Liver (tissue), 9 donors: ENCODE measurements around the gene DPPA5. TPM values are rescaled to one million over a fixed set of nuclear protein-coding genes. Genes with fewer than 3 reads are reported as not detected.

ENCODE experiments used
- DNase-seq: peaks from one replicate; pipeline ENCODE4 v3.0.0-alpha.2; 2017; ENCODE audit warnings: low spot score
- H3K27ac ChIP-seq, 2 donors: one replicate each; pipeline ENCODE4 v1.7.0; 2013; ENCODE audit warnings: inconsistent platforms in 2 of 2, low read length in 2 of 2, control low read depth in 1 of 2, low read depth in 1 of 2, mild to moderate bottlenecking in 1 of 2
- H3K27me3 ChIP-seq, 4 donors: one replicate each; pipeline versions ENCODE4 v1.6.1 to v1.7.0; 2013; ENCODE audit warnings: low read length in 3 of 4, inconsistent platforms in 1 of 4, mild to moderate bottlenecking in 1 of 4, moderate library complexity in 1 of 4; ENCODE audit not compliant: control insufficient read depth in 4 of 4, insufficient read depth in 4 of 4
- H3K36me3 ChIP-seq, 4 donors: one replicate each; pipeline versions ENCODE4 v1.6.1 to v1.7.0; 2013; ENCODE audit warnings: low read length in 3 of 4, mild to moderate bottlenecking in 3 of 4, low read depth in 1 of 4, moderate library complexity in 1 of 4; ENCODE audit not compliant: control insufficient read depth in 4 of 4, insufficient read depth in 3 of 4
- H3K4me1 ChIP-seq, 4 donors: one replicate each; pipeline versions ENCODE4 v1.6.1 to v1.7.0; 2013; ENCODE audit warnings: low read length in 3 of 4, mild to moderate bottlenecking in 3 of 4, moderate library complexity in 1 of 4; ENCODE audit not compliant: control insufficient read depth in 4 of 4, insufficient read depth in 4 of 4
- H3K4me3 ChIP-seq, 3 donors: one replicate each; pipeline versions ENCODE4 v1.6.1 to v1.7.0; 2013; ENCODE audit warnings: low read length in 3 of 3, control low read depth in 1 of 3, low read depth in 1 of 3, mild to moderate bottlenecking in 1 of 3
- H3K9ac ChIP-seq, 2 donors: one replicate each; pipeline ENCODE4 v1.7.0; 2013; ENCODE audit warnings: low read length in 2 of 2, mild to moderate bottlenecking in 2 of 2, moderate library complexity in 2 of 2, control low read depth in 1 of 2, low read depth in 1 of 2
- H3K9me3 ChIP-seq, 4 donors: one replicate each; pipeline versions ENCODE4 v1.6.1 to v1.7.0; 2013; ENCODE audit warnings: low read length in 3 of 4; ENCODE audit not compliant: control insufficient read depth in 4 of 4
- EGR1 ChIP-seq, 2 donors: IDR thresholded peaks; 2 replicates each; pipeline ENCODE4 v1.6.1; 2016 to 2018; ENCODE audit warnings: antibody characterized with exemption in 2 of 2, low read depth in 2 of 2
- FOXA1 ChIP-seq: IDR thresholded peaks from 2 replicates; pipeline ENCODE4 v1.6.1; 2016; ENCODE audit warnings: antibody characterized with exemption
- FOXA2 ChIP-seq: IDR thresholded peaks from 2 replicates; pipeline ENCODE4 v1.6.1; 2016; ENCODE audit warnings: antibody characterized with exemption
- GABPA ChIP-seq, 2 donors: IDR thresholded peaks in 1 of 2; conservative IDR thresholded peaks in 1 of 2; 2 replicates each; pipeline ENCODE4 v1.6.1; 2016; ENCODE audit warnings: antibody characterized with exemption in 2 of 2, mild to moderate bottlenecking in 1 of 2, moderate library complexity in 1 of 2
- HNF4A ChIP-seq, 2 donors: conservative IDR thresholded peaks; 2 replicates each; pipeline ENCODE4 v1.6.1; 2016; ENCODE audit warnings: antibody characterized with exemption in 2 of 2, mild to moderate bottlenecking in 2 of 2
- HNF4G ChIP-seq: IDR thresholded peaks from 2 replicates; pipeline ENCODE4 v1.6.1; 2016; ENCODE audit warnings: antibody characterized with exemption
- JUND ChIP-seq, 2 donors: IDR thresholded peaks; 2 replicates each; pipeline ENCODE4 v1.6.1; 2016; ENCODE audit warnings: antibody characterized with exemption in 2 of 2
- NR2F2 ChIP-seq: IDR thresholded peaks from 2 replicates; pipeline ENCODE4 v1.6.1; 2016; ENCODE audit warnings: antibody characterized with exemption
- RAD21 ChIP-seq, 2 donors: IDR thresholded peaks; 2 replicates each; pipeline ENCODE4 v1.6.1; 2016; ENCODE audit warnings: antibody characterized with exemption in 2 of 2, mild to moderate bottlenecking in 2 of 2
- RXRA ChIP-seq, 2 donors: IDR thresholded peaks; 2 replicates each; pipeline ENCODE4 v1.6.1; 2017 to 2018; ENCODE audit warnings: antibody characterized with exemption in 2 of 2, mild to moderate bottlenecking in 1 of 2
- SP1 ChIP-seq: IDR thresholded peaks from 2 replicates; pipeline ENCODE4 v1.6.1; 2018; ENCODE audit warnings: antibody characterized with exemption, mild to moderate bottlenecking
- TAF1 ChIP-seq: conservative IDR thresholded peaks from 2 replicates; pipeline ENCODE4 v1.6.1; 2016; ENCODE audit warnings: antibody characterized with exemption, mild to moderate bottlenecking
- YY1 ChIP-seq: IDR thresholded peaks from 2 replicates; pipeline ENCODE4 v1.6.1; 2016; ENCODE audit warnings: antibody characterized with exemption, mild to moderate bottlenecking
- WGBS: extraction: QIAGEN DNeasy Blood & Tissue Kit; methylation state at CpG from one replicate; pipeline ENCODE4 v1.1.7; 2013; 5-methylcytosine and 5-hydroxymethylcytosine counted together
- polyA plus RNA-seq, 2 donors: library from polyadenylated mRNA; stranded (reverse) in 1 of 2; unstranded in 1 of 2; fragments of 200-250 nt in 1 of 2; fragments of >200 nt in 1 of 2; fragmentation: Nextera tagmentation in 1 of 2; extraction: Ambion mirVana in 1 of 2; gene quantifications; one replicate each; pipeline versions ENCODE4 v1.2.1 to v1.2.3, GENCODE V29; 2013 to 2015
- total RNA-seq, 2 donors: library from RNA; depleted of rRNA; stranded (reverse); fragments of >200 nt; gene quantifications; one replicate each; pipeline ENCODE4 v1.2.3, GENCODE V29; 2014
- TF ChIP-seq, protein P1 (sequence below): IDR thresholded peaks from 2 replicates; pipeline ENCODE4 v1.6.1; 2016; ENCODE audit warnings: antibody characterized with exemption
- TF ChIP-seq, protein P2 (sequence below): fragments of 150-350 bp; IDR thresholded peaks from 2 replicates; pipeline ENCODE4 v1.5.1; 2017; ENCODE audit warnings: improper control_type of control experiment, low read depth, low read length; ENCODE audit not compliant: missing input control
- TF ChIP-seq, protein P3 (sequence below): IDR thresholded peaks from 2 replicates; pipeline ENCODE4 v1.6.1; 2016; ENCODE audit warnings: antibody characterized with exemption
- TF ChIP-seq, protein P4 (sequence below): IDR thresholded peaks from 2 replicates; pipeline ENCODE4 v1.6.1; 2016; ENCODE audit warnings: antibody characterized with exemption, mild to moderate bottlenecking
- TF ChIP-seq, protein P5 (sequence below): IDR thresholded peaks from 2 replicates; pipeline ENCODE4 v1.6.1; 2016; ENCODE audit warnings: antibody characterized with exemption
- donor health status: healthy.
- donor health status: healthy.
- donor health status: healthy.
- donor health status: healthy.
- donor health status: healthy.

The DPPA5 gene
- total and polyA plus RNA-seq, 4 donors = not detected

DNA sequence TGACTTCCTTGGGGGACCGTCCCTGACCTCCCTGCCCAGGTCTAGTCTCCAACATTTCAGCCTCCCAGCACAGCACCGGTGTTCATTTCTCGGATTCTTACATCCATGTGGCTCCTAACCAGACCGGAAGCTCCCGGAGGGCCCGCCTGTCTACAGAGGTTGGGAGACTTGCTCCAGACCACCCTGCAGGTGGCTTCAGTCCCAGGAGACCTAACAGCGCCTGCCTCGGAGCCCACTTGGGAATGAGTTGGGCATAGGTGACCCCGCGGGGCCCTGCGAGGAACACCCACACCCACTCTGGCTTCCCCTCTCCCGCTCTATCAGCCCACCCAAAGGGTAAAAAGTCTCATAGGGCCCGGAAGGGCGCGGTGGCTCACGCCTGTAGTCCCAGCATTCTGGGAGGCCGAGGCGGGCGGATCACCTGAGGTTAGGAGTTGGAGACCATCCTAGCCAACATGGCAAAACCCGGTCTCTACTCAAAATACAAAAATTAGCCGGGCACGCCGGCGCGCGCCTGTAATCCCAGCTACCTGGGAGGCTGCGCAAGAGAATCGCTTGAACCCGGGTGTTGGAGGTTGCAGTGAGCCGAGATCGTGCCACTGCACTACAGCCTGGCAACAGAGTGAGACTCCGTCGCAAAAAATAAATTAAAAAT lies 5.4 kb downstream of the DPPA5 start:
- no peaks in the 10 kb centered on the region for H3K9me3 ChIP-seq
- no peak overlapping the region for H3K4me3 ChIP-seq
- no peak overlapping the region for H3K27ac ChIP-seq
- DNase-seq = no peak
- no peak overlapping the region for H3K9ac ChIP-seq
- no peak for TF ChIP-seq FOXA2
- no peak for TF ChIP-seq EGR1 (IDR thresholded peaks at IDR 0.05; ENCODE audit: low read depth in 2 of 2)
- no peak for TF ChIP-seq FOXA1
- TF ChIP-seq RAD21 (IDR thresholded peaks at IDR 0.05) = no peak
- TF ChIP-seq, protein P1, sequence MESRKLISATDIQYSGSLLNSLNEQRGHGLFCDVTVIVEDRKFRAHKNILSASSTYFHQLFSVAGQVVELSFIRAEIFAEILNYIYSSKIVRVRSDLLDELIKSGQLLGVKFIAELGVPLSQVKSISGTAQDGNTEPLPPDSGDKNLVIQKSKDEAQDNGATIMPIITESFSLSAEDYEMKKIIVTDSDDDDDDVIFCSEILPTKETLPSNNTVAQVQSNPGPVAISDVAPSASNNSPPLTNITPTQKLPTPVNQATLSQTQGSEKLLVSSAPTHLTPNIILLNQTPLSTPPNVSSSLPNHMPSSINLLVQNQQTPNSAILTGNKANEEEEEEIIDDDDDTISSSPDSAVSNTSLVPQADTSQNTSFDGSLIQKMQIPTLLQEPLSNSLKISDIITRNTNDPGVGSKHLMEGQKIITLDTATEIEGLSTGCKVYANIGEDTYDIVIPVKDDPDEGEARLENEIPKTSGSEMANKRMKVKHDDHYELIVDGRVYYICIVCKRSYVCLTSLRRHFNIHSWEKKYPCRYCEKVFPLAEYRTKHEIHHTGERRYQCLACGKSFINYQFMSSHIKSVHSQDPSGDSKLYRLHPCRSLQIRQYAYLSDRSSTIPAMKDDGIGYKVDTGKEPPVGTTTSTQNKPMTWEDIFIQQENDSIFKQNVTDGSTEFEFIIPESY = no peak
- TF ChIP-seq RXRA (IDR thresholded peaks at IDR 0.05) = no peak
- no peak for TF ChIP-seq TAF1
- TF ChIP-seq, protein P2, sequence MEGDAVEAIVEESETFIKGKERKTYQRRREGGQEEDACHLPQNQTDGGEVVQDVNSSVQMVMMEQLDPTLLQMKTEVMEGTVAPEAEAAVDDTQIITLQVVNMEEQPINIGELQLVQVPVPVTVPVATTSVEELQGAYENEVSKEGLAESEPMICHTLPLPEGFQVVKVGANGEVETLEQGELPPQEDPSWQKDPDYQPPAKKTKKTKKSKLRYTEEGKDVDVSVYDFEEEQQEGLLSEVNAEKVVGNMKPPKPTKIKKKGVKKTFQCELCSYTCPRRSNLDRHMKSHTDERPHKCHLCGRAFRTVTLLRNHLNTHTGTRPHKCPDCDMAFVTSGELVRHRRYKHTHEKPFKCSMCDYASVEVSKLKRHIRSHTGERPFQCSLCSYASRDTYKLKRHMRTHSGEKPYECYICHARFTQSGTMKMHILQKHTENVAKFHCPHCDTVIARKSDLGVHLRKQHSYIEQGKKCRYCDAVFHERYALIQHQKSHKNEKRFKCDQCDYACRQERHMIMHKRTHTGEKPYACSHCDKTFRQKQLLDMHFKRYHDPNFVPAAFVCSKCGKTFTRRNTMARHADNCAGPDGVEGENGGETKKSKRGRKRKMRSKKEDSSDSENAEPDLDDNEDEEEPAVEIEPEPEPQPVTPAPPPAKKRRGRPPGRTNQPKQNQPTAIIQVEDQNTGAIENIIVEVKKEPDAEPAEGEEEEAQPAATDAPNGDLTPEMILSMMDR = no peak
- TF ChIP-seq, protein P3, sequence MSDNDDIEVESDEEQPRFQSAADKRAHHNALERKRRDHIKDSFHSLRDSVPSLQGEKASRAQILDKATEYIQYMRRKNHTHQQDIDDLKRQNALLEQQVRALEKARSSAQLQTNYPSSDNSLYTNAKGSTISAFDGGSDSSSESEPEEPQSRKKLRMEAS = no peak
- TF ChIP-seq, protein P4, sequence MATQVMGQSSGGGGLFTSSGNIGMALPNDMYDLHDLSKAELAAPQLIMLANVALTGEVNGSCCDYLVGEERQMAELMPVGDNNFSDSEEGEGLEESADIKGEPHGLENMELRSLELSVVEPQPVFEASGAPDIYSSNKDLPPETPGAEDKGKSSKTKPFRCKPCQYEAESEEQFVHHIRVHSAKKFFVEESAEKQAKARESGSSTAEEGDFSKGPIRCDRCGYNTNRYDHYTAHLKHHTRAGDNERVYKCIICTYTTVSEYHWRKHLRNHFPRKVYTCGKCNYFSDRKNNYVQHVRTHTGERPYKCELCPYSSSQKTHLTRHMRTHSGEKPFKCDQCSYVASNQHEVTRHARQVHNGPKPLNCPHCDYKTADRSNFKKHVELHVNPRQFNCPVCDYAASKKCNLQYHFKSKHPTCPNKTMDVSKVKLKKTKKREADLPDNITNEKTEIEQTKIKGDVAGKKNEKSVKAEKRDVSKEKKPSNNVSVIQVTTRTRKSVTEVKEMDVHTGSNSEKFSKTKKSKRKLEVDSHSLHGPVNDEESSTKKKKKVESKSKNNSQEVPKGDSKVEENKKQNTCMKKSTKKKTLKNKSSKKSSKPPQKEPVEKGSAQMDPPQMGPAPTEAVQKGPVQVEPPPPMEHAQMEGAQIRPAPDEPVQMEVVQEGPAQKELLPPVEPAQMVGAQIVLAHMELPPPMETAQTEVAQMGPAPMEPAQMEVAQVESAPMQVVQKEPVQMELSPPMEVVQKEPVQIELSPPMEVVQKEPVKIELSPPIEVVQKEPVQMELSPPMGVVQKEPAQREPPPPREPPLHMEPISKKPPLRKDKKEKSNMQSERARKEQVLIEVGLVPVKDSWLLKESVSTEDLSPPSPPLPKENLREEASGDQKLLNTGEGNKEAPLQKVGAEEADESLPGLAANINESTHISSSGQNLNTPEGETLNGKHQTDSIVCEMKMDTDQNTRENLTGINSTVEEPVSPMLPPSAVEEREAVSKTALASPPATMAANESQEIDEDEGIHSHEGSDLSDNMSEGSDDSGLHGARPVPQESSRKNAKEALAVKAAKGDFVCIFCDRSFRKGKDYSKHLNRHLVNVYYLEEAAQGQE = no peak
- TF ChIP-seq, protein P5, sequence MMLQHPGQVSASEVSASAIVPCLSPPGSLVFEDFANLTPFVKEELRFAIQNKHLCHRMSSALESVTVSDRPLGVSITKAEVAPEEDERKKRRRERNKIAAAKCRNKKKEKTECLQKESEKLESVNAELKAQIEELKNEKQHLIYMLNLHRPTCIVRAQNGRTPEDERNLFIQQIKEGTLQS = no peak
- TF ChIP-seq YY1 = no peak
- TF ChIP-seq NR2F2 = no peak
- TF ChIP-seq JUND (IDR thresholded peaks at IDR 0.05) = no peak
- no peak for TF ChIP-seq HNF4A (conservative IDR thresholded peaks at IDR 0.05)
- no peak for TF ChIP-seq HNF4G
- TF ChIP-seq SP1 = no peak
- no peak for TF ChIP-seq GABPA (IDR thresholded peaks at IDR 0.05 in 1 of 2, conservative IDR thresholded peaks at IDR 0.05 in 1 of 2)
- no peaks in the 10 kb centered on the region for H3K36me3 ChIP-seq
- H3K4me1 ChIP-seq = no peaks in the 10 kb centered on the region
- 47% methylated on average over 33 of the region's 33 CpGs for WGBS
- peaks cover 0 to 12% (median 2%) of the 10 kb centered on the region in 4 donors for H3K27me3 ChIP-seq
